WERI-Rb-1 (cell line): ENCODE measurements around the gene SDHAF4.

Experiments used
- DNase-seq: peaks from one replicate; pipeline ENCODE4 v3.0.0-alpha.2; 2020
- H3K27ac ChIP-seq: fragments of 250-450 bp; sonication (Bioruptor Pico); 2 replicates; pipeline ENCODE4 v1.5.1; 2020; ENCODE audit warnings: mild to moderate bottlenecking, moderate library complexity
- H3K27me3 ChIP-seq: fragments of 250-450 bp; sonication (Bioruptor Pico); 2 replicates; pipeline ENCODE4 v1.5.1; 2021; ENCODE audit warnings: mild to moderate bottlenecking, low read depth, moderate library complexity; ENCODE audit not compliant: insufficient read depth, severe bottlenecking
- H3K36me3 ChIP-seq: fragments of 250-450 bp; sonication (Bioruptor Pico); 2 replicates; pipeline ENCODE4 v1.5.1; 2020; ENCODE audit warnings: mild to moderate bottlenecking, moderate library complexity
- H3K4me3 ChIP-seq: 2 replicates; pipeline ENCODE4 v1.5.1; 2011; ENCODE audit warnings: low read depth, mild to moderate bottlenecking, control low read depth, low read length
- H3K9me3 ChIP-seq: fragments of 250-450 bp; sonication (Bioruptor Pico); 2 replicates; pipeline ENCODE4 v1.5.1; 2021; ENCODE audit warnings: mild to moderate bottlenecking, moderate library complexity; ENCODE audit not compliant: severe bottlenecking
- TF ChIP-seq, protein P1 (sequence below): IDR thresholded peaks from 2 replicates; pipeline ENCODE4 v1.5.1; 2011; ENCODE audit warnings: low read depth, mild to moderate bottlenecking, control low read depth, inconsistent platforms, low read length

SDHAF4 gene

GRCh38 chr6:70530023-70530422, 36.7 kb upstream of the SDHAF4 start:
- Histone ChIP-seq H3K4me3 (no peak overlapping the region), H3K27me3 (no peaks in the 10 kb centered on the region), H3K36me3 (no peaks in the 10 kb centered on the region), H3K27ac (no peak overlapping the region), H3K9me3 (no peaks in the 10 kb centered on the region)
- TF ChIP-seq, protein P1, sequence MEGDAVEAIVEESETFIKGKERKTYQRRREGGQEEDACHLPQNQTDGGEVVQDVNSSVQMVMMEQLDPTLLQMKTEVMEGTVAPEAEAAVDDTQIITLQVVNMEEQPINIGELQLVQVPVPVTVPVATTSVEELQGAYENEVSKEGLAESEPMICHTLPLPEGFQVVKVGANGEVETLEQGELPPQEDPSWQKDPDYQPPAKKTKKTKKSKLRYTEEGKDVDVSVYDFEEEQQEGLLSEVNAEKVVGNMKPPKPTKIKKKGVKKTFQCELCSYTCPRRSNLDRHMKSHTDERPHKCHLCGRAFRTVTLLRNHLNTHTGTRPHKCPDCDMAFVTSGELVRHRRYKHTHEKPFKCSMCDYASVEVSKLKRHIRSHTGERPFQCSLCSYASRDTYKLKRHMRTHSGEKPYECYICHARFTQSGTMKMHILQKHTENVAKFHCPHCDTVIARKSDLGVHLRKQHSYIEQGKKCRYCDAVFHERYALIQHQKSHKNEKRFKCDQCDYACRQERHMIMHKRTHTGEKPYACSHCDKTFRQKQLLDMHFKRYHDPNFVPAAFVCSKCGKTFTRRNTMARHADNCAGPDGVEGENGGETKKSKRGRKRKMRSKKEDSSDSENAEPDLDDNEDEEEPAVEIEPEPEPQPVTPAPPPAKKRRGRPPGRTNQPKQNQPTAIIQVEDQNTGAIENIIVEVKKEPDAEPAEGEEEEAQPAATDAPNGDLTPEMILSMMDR, result no peak
- DNase-seq, result no peak

- no peak for DNase-seq
- Histone ChIP-seq H3K9me3 (no peaks in the 10 kb centered on the region), H3K27me3 (no peaks in the 10 kb centered on the region), H3K27ac (no peak overlapping the region), H3K36me3 (peaks cover 3% of the 10 kb centered on the region; the same call in 1 of the 2 replicates), H3K4me3 (no peak overlapping the region)
- TF ChIP-seq, protein P1, result no peak
Measured at GRCh38 chr6:70531133-70531532, 35.6 kb upstream of the SDHAF4 start.

GRCh38 chr6:70537266-70537665, 29.5 kb upstream of the SDHAF4 start:
- no peak overlapping the region for H3K27ac ChIP-seq
- H3K4me3 ChIP-seq, result no peak overlapping the region
- no peaks in the 10 kb centered on the region for H3K9me3 ChIP-seq
- DNase-seq, result no peak
- TF ChIP-seq, protein P1, result no peak
- no peaks in the 10 kb centered on the region for H3K27me3 ChIP-seq
- H3K36me3 ChIP-seq, result peaks cover 8% of the 10 kb centered on the region

DNA sequence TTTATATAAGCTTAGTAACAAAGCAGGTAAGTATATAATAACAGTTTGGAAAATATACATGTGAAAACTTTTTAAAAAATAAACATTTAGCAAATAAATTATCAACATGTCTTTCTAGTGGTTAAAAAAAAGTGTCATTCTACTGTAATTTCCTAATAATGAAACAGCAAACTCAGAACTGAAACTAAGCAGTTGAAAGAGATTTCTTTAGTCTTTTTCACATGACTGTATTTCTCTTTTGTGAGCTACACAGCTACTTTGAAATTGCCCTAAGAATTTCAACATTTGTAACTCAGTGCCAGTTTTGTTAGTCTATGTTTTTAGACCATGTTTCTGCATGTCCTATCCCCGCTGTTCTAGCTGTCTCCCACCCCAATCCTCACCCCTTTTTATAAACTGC, 28.4 kb upstream of the SDHAF4 start:
- H3K27me3 ChIP-seq, result no peaks in the 10 kb centered on the region
- H3K9me3 ChIP-seq, result no peaks in the 10 kb centered on the region
- DNase-seq, result no peak
- H3K4me3 ChIP-seq, result no peak overlapping the region
- peaks cover 8% of the 10 kb centered on the region for H3K36me3 ChIP-seq
- no peak overlapping the region for H3K27ac ChIP-seq
- TF ChIP-seq, protein P1, result no peak

- no peak overlapping the region for H3K27ac ChIP-seq
- TF ChIP-seq, protein P1, result peak; percentile 52
- no peak for DNase-seq
- no peak overlapping the region for H3K4me3 ChIP-seq
- H3K27me3 ChIP-seq, result no peaks in the 10 kb centered on the region
- H3K36me3 ChIP-seq, result no peaks in the 10 kb centered on the region
- H3K9me3 ChIP-seq, result no peaks in the 10 kb centered on the region
Measured at GRCh38 chr6:70547313-70547712, 19.4 kb upstream of the SDHAF4 start.

- Histone ChIP-seq H3K36me3 (no peaks in the 10 kb centered on the region), H3K4me3 (no peak overlapping the region), H3K27me3 (no peaks in the 10 kb centered on the region), H3K27ac (no peak overlapping the region), H3K9me3 (no peaks in the 10 kb centered on the region)
- TF ChIP-seq, protein P1, result no peak
- DNase-seq, result no peak
Measured at GRCh38 chr6:70547905-70548304, 18.8 kb upstream of the SDHAF4 start.
